GM19438 (cell line): ENCODE measurements around the gene FRYL.
"Not testable (repeated sequence)": the region's sequence is repeated elsewhere in the genome, so short reads cannot be mapped to it uniquely, and the experiment has no call there.

Source experiments
- ATAC-seq: cut with Tn5 transposase; IDR thresholded peaks from one replicate; pipeline ENCODE4 v1.9.1; 2021; ENCODE audit warnings: low read depth; ENCODE audit not compliant: unreplicated experiment

The FRYL gene

GRCh38 chr4:48462363-48462762 lies 317.7 kb downstream of the FRYL start:
- no peak for ATAC-seq

DNA sequence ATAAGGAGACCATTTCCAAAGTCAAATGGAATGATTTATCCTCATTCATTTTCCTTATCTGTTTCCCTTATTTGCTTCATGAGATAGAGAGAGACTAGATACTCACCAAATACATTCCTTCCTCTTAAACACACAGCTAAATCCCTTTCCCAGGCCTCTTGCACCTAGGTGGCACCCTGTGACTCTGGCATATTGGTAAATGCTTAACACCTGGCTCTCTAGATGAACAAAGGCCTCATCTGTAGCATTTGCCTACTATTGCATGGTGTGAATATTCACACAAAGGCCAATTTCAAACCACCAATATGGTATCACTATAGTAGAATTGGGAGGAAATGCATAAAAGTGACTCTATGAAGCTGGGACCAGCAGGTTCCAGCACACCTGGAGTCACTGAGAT lies 319.1 kb downstream of the FRYL start:
- ATAC-seq = no peak

- no peak for ATAC-seq
Observed at GRCh38 chr4:48454591-48454990, 325.5 kb downstream of the FRYL start.

DNA sequence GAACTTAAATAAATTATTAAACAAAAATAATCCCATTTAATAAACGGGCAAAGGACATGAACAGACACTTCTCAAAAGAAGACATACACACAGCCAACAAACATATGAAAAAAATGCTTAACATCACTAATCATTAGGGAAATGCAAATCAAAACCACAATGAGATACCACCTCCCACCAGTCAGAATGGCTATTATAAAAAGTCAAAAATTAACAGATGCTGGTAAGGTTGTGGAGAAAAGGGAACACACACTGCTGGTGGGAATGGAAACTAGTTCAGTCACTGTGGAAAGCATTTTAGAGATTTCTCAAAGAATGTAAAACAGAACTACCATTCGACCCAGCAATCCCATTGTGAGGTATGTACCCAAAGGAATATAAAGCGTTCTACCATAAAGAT lies 328.4 kb downstream of the FRYL start:
- ATAC-seq = not testable (repeated sequence)

DNA sequence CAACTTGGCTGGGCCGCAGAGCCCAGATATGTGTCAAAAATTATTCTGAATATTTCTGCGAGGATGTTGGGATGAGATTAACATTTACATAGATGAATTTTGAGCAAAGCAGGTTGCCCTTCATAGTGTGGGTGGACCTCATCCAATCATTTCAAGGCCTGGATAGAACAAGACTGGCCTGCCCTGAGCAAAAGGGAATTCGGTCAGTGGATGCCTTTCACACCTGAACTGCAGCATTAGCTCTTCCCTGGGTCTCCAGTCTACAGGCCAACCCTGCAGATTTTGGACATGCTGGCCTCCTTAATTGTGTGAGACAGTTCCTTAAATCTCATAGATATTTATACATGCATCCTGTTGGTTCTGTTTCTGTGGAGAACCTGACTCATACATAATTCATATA lies 329.3 kb downstream of the FRYL start:
- no peak for ATAC-seq

GRCh38 chr4:48449151-48449550 lies 330.9 kb downstream of the FRYL start:
- ATAC-seq = no peak
